BJ (cell line): ENCODE results near the gene IFFO2. TPM values are rescaled to one million over a fixed set of nuclear protein-coding genes. Genes with fewer than 3 reads are reported as not detected.

Experiments used
- CTCF ChIA-PET: fragments of 350-600 bp; formaldehyde crosslinking; extraction: SDS; loops from one replicate; lab custom pipeline; 2021; ENCODE audit warnings: antibody characterized with exemption, inconsistent platforms; lab: Yijun Ruan, JAX
- POLR2A ChIA-PET: fragments of 300-600 bp; sonication (Branson Sonifier 250); formaldehyde crosslinking; extraction: SDS; loops from one replicate; lab custom pipeline; 2021; ENCODE audit warnings: antibody characterized with exemption; lab: Charles Lee
- DNase-seq: peaks from one replicate; pipeline ENCODE4 v3.0.0-alpha.2; 2011; ENCODE audit warnings: low read depth
- H3K27me3 ChIP-seq: 2 replicates; pipeline ENCODE4 v1.6.0; 2011; ENCODE audit warnings: low read length; ENCODE audit not compliant: control insufficient read depth, insufficient read depth
- H3K36me3 ChIP-seq: 2 replicates; pipeline ENCODE4 v1.5.1; 2011; ENCODE audit warnings: low read length; ENCODE audit not compliant: control insufficient read depth, insufficient read depth
- H3K4me3 ChIP-seq: 2 replicates; pipeline ENCODE4 v1.5.1; 2011; ENCODE audit warnings: low read depth, mild to moderate bottlenecking, control low read depth, low read length
- polyA plus RNA-seq: library from polyadenylated mRNA; depleted of rRNA; stranded (reverse); fragments of >200 nt; gene quantifications from 2 replicates; pipeline ENCODE4 v1.2.3, GENCODE V29; 2011
- TF ChIP-seq, protein P1 (sequence below): IDR thresholded peaks from 2 replicates; pipeline ENCODE4 v1.5.1; 2011; ENCODE audit warnings: low read depth, mild to moderate bottlenecking, control low read depth, inconsistent platforms, low read length, moderate library complexity; ENCODE audit not compliant: insufficient read depth

The IFFO2 gene
- polyA plus RNA-seq, 1 experiment = 15.0 TPM

- Histone ChIP-seq H3K27me3 (no peaks in the 10 kb centered on the region), H3K36me3 (no peaks in the 10 kb centered on the region), H3K4me3 (no peak overlapping the region)
- no peak for DNase-seq
- CTCF ChIA-PET = no interaction called here
- TF ChIP-seq, protein P1, sequence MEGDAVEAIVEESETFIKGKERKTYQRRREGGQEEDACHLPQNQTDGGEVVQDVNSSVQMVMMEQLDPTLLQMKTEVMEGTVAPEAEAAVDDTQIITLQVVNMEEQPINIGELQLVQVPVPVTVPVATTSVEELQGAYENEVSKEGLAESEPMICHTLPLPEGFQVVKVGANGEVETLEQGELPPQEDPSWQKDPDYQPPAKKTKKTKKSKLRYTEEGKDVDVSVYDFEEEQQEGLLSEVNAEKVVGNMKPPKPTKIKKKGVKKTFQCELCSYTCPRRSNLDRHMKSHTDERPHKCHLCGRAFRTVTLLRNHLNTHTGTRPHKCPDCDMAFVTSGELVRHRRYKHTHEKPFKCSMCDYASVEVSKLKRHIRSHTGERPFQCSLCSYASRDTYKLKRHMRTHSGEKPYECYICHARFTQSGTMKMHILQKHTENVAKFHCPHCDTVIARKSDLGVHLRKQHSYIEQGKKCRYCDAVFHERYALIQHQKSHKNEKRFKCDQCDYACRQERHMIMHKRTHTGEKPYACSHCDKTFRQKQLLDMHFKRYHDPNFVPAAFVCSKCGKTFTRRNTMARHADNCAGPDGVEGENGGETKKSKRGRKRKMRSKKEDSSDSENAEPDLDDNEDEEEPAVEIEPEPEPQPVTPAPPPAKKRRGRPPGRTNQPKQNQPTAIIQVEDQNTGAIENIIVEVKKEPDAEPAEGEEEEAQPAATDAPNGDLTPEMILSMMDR = no peak
- POLR2A ChIA-PET = no interaction called here
Measured at GRCh38 chr1:18992646-18993045, 36.2 kb upstream of the IFFO2 start.

DNA sequence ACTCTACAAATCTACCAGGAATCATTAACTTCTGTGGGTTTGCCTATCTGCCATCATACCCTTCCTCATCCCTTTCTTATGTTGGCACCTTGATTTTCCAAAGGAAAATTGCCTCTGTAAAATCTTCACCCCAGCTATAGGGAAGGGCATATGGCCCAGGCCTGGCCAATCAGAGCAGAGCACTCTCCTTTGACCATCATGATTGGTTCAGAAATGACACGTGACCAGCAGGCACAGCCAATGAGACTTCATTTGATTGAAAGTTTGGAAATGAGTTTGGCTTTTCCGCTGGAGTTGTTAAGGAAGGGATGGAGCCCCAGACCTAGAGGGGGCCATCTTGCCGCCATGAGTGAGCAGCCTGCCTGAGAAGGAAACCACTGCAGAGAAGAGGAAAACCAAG is 35.1 kb upstream of the IFFO2 start:
- H3K36me3 ChIP-seq = no peaks in the 10 kb centered on the region
- H3K27me3 ChIP-seq = no peaks in the 10 kb centered on the region
- no peak for DNase-seq
- TF ChIP-seq, protein P1 = no peak
- ChIA-PET CTCF (interaction anchor here (0.9 kb wide), 1 partner anchor 78 kb away, joined by 3 read pairs; no protein-coding TSS in a partner anchor), POLR2A (no interaction called here)
- H3K4me3 ChIP-seq = no peak overlapping the region

GRCh38 chr1:18989896-18990295 is 33.4 kb upstream of the IFFO2 start:
- no peaks in the 10 kb centered on the region for H3K36me3 ChIP-seq
- no peak overlapping the region for H3K4me3 ChIP-seq
- DNase-seq = no peak
- peaks cover 7% of the 10 kb centered on the region; the same call in 1 of the 2 replicates for H3K27me3 ChIP-seq
- ChIA-PET POLR2A (interaction anchor here (0.6 kb wide), 1 partner anchor 68 kb away, joined by 7 read pairs; no protein-coding TSS in a partner anchor), CTCF (no interaction called here)
- TF ChIP-seq, protein P1 = no peak

- TF ChIP-seq, protein P1 = no peak
- no peaks in the 10 kb centered on the region for H3K36me3 ChIP-seq
- H3K4me3 ChIP-seq = no peak overlapping the region
- H3K27me3 ChIP-seq = peaks cover 7% of the 10 kb centered on the region; the same call in 1 of the 2 replicates
- CTCF ChIA-PET = no interaction called here
- DNase-seq = no peak
- POLR2A ChIA-PET = interaction anchor here (0.6 kb wide), 1 partner anchor 67 kb away, joined by 7 read pairs; no protein-coding TSS in a partner anchor
Measured at GRCh38 chr1:18989176-18989799, 32.8 kb upstream of the IFFO2 start.

- H3K27me3 ChIP-seq = peaks cover 14% of the 10 kb centered on the region
- DNase-seq = no peak
- no peaks in the 10 kb centered on the region for H3K36me3 ChIP-seq
- H3K4me3 ChIP-seq = no peak overlapping the region
- CTCF ChIA-PET = interaction anchor here (1.2 kb wide), 1 partner anchor 68 kb away, joined by 3 read pairs; no protein-coding TSS in a partner anchor
- TF ChIP-seq, protein P1 = no peak
- POLR2A ChIA-PET = no interaction called here
Measured at GRCh38 chr1:18981242-18981641, 24.8 kb upstream of the IFFO2 start.
